Keratinocyte (primary cell): Measurements from ENCODE around the gene TMEM138. TPM values are rescaled to one million over a fixed set of nuclear protein-coding genes. Genes with fewer than 3 reads are reported as not detected.

Experiments used
- DNase-seq: peaks from one replicate; pipeline ENCODE4 v3.0.0-alpha.2; 2011; ENCODE audit warnings: low read depth, missing footprints, low spot score
- FAIRE-seq: peaks from 2 replicates; lab custom pipeline; 2011; peaks lifted over from hg19 to GRCh38; lab: Jason Lieb, UNC
- H2AFZ ChIP-seq: 2 replicates; pipeline ENCODE4 v1.6.0; 2012; ENCODE audit warnings: low read length, control low read depth, inconsistent platforms; ENCODE audit not compliant: control insufficient read depth
- H3K27ac ChIP-seq: 2 replicates; pipeline ENCODE4 v1.5.1; 2011; ENCODE audit warnings: low read length; ENCODE audit not compliant: control insufficient read depth, insufficient read depth
- H3K27me3 ChIP-seq: 3 replicates; pipeline ENCODE4 v1.6.0; 2011; ENCODE audit warnings: low read length; ENCODE audit not compliant: control insufficient read depth, insufficient read depth; ENCODE audit errors: extremely low read depth
- H3K36me3 ChIP-seq, 2 experiments: 2 replicates in 1 of 2; 3 replicates in 1 of 2; pipeline ENCODE4 v1.5.1; 2011; ENCODE audit warnings: low read length in 2 of 2, mild to moderate bottlenecking in 1 of 2; ENCODE audit not compliant: control insufficient read depth in 2 of 2, insufficient read depth in 2 of 2; ENCODE audit errors: extremely low read depth in 1 of 2
- H3K4me1 ChIP-seq: 3 replicates; pipeline ENCODE4 v1.5.1; 2011; ENCODE audit warnings: low read length; ENCODE audit not compliant: control insufficient read depth, insufficient read depth; ENCODE audit errors: extremely low read depth
- H3K4me2 ChIP-seq: 3 replicates; pipeline ENCODE4 v1.6.0; 2011; ENCODE audit warnings: low read depth, low read length; ENCODE audit not compliant: control insufficient read depth, insufficient read depth; ENCODE audit errors: extremely low read depth
- H3K4me3 ChIP-seq, 3 experiments: fragments of 200-600 bp in 1 of 3; sonication (generic) in 1 of 3; 2 replicates in 2 of 3; 3 replicates in 1 of 3; pipeline ENCODE4 v1.5.1; 2011 to 2016; ENCODE audit warnings: low read length in 3 of 3, mild to moderate bottlenecking in 3 of 3, control low read depth in 2 of 3, inconsistent platforms in 1 of 3, low read depth in 1 of 3, mixed read lengths in 1 of 3, mixed run types in 1 of 3, moderate library complexity in 1 of 3; ENCODE audit not compliant: control insufficient read depth in 2 of 3, insufficient read depth in 2 of 3; ENCODE audit errors: extremely low read depth in 1 of 3
- H3K79me2 ChIP-seq: 2 replicates; pipeline ENCODE4 v1.6.0; 2012; ENCODE audit warnings: low read length; ENCODE audit not compliant: control insufficient read depth, insufficient read depth
- H3K9ac ChIP-seq: 3 replicates; pipeline ENCODE4 v1.6.0; 2011; ENCODE audit warnings: low read length; ENCODE audit not compliant: control insufficient read depth, insufficient read depth; ENCODE audit errors: extremely low read depth
- H3K9me1 ChIP-seq: 3 replicates; pipeline ENCODE4 v1.6.0; 2011; ENCODE audit warnings: low read length; ENCODE audit not compliant: control insufficient read depth, insufficient read depth; ENCODE audit errors: extremely low read depth
- H3K9me3 ChIP-seq: 2 replicates; pipeline ENCODE4 v1.5.1; 2012; ENCODE audit warnings: low read depth, low read length; ENCODE audit not compliant: control insufficient read depth
- H4K20me1 ChIP-seq: 3 replicates; pipeline ENCODE4 v1.6.0; 2011; ENCODE audit warnings: low read length; ENCODE audit not compliant: control insufficient read depth, insufficient read depth; ENCODE audit errors: extremely low read depth
- CTCF ChIP-seq, 3 experiments: IDR thresholded peaks in 1 of 3; conservative IDR thresholded peaks in 1 of 3; optimal IDR thresholded peaks in 1 of 3; 2 replicates in 2 of 3; 3 replicates in 1 of 3; pipeline versions ENCODE3 to v1.5.1; 2011; ENCODE audit warnings: low read length in 3 of 3, mild to moderate bottlenecking in 3 of 3, moderate library complexity in 2 of 3, control low read depth in 1 of 3, inconsistent platforms in 1 of 3; ENCODE audit not compliant: insufficient read depth in 2 of 3; ENCODE audit errors: extremely low read depth in 1 of 3
- EZH2 ChIP-seq: IDR thresholded peaks from one replicate; pipeline ENCODE4 v1.6.1; 2012; ENCODE audit warnings: inconsistent platforms, mild to moderate bottlenecking, low read length, moderate library complexity
- dilution Hi-C: fragments of 300-500 bp; cut with MboI; formaldehyde crosslinking; loops from one replicate; pipeline ENCODE4 v1.7.0; 2020; ENCODE audit warnings: low sequenced_read_pairs; ENCODE audit not compliant: extremely low pct_ligation_motif_present
- polyA plus RNA-seq, 5 experiments: library from polyadenylated mRNA; depleted of rRNA in 3 of 5; stranded (reverse) in 3 of 5; stranded (forward) in 1 of 5; unstranded in 1 of 5; fragments of >200 nt; gene quantifications; 1 replicate in 1 of 5; 2 replicates in 3 of 5; 3 replicates in 1 of 5; pipeline versions ENCODE4 v1.2.1 to v1.2.3, GENCODE V29; 2011 to 2012; ENCODE audit warnings: missing spikeins in 2 of 5, low read depth in 1 of 5, low replicate concordance in 1 of 5

The TMEM138 gene
- polyA plus RNA-seq, 1 donor (not counting 4 experiments of a cell fraction or from before 2014, with no cell fraction given): 85.4 TPM

DNA sequence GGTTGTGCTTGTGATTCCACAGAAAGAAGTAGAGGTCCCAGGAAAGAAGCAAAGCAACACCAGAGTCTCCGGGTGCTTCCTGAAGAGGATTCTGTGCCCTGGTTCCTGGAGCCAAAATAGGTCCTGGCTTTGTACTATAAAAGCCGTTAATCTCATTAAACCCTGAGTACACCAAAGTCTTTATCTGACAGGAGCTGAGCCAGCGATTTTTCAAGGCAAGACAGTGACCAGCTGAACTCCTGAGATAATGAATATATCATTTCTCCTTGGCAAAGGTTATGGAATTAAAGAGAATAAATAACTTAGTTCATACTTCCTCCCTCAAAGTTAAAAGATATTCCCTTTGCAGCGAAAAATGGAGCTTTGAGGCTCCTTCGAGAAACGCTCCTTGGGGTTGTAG lies 5.2 kb downstream of the TMEM138 start:
- H3K9ac ChIP-seq: no peak overlapping the region
- H3K9me1 ChIP-seq: no peaks in the 10 kb centered on the region
- H3K4me3 ChIP-seq: no peak overlapping the region
- no peaks in the 10 kb centered on the region for H3K9me3 ChIP-seq
- H3K4me2 ChIP-seq: no peak overlapping the region
- peaks cover 25 to 47% of the 10 kb centered on the region in 2 experiments for H3K36me3 ChIP-seq
- FAIRE-seq (no peak), DNase-seq (no peak)
- H4K20me1 ChIP-seq: no peaks in the 10 kb centered on the region
- dilution Hi-C loops: no loop called here
- peaks cover 21% of the 10 kb centered on the region for H3K79me2 ChIP-seq
- peaks cover 36% of the 10 kb centered on the region for H3K4me1 ChIP-seq
- H2AFZ ChIP-seq: no peak overlapping the region
- no peak overlapping the region for H3K27ac ChIP-seq
- no peaks in the 10 kb centered on the region for H3K27me3 ChIP-seq
- TF ChIP-seq EZH2 (no peak), CTCF (optimal IDR thresholded peaks at IDR 0.05 in 1 of 3, IDR thresholded peaks at IDR 0.05 in 1 of 3, conservative IDR thresholded peaks at IDR 0.05 in 1 of 3; ENCODE audit: extremely low read depth in 1 of 3, insufficient read depth in 2 of 3, low read length in 3 of 3) (no peak)

DNA sequence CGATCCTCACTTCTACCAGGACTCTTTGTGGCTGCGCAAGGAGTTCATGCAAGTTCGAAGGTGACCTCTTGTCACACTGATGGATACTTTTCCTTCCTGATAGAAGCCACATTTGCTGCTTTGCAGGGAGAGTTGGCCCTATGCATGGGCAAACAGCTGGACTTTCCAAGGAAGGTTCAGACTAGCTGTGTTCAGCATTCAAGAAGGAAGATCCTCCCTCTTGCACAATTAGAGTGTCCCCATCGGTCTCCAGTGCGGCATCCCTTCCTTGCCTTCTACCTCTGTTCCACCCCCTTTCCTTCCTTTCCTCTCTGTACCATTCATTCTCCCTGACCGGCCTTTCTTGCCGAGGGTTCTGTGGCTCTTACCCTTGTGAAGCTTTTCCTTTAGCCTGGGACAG lies 6.5 kb downstream of the TMEM138 start:
- peaks cover 25 to 45% of the 10 kb centered on the region in 2 experiments for H3K36me3 ChIP-seq
- H2AFZ ChIP-seq: no peak overlapping the region
- FAIRE-seq: no peak
- no peak for TF ChIP-seq EZH2
- no peak for TF ChIP-seq CTCF (optimal IDR thresholded peaks at IDR 0.05 in 1 of 3, IDR thresholded peaks at IDR 0.05 in 1 of 3, conservative IDR thresholded peaks at IDR 0.05 in 1 of 3; ENCODE audit: extremely low read depth in 1 of 3, insufficient read depth in 2 of 3, low read length in 3 of 3)
- no peaks in the 10 kb centered on the region for H3K9me3 ChIP-seq
- no peak overlapping the region for H3K4me3 ChIP-seq
- H3K79me2 ChIP-seq: peaks cover 10% of the 10 kb centered on the region
- H3K4me2 ChIP-seq: no peak overlapping the region
- no peaks in the 10 kb centered on the region for H4K20me1 ChIP-seq
- peaks cover 28% of the 10 kb centered on the region for H3K4me1 ChIP-seq
- H3K27ac ChIP-seq: peak overlapping the region; percentile 99
- no peaks in the 10 kb centered on the region for H3K9me1 ChIP-seq
- DNase-seq: no peak
- H3K9ac ChIP-seq: peak overlapping the region; percentile 70
- H3K27me3 ChIP-seq: no peaks in the 10 kb centered on the region
- dilution Hi-C loops: no loop called here
